DND-41 (cell line): ENCODE data around the gene EMC8.

Experiments
- ATAC-seq: fragments of 200-7000 bp; cut with Tn5 transposase; 3 replicates; pipeline ENCODE4 v1.9.1; 2021; ENCODE audit warnings: low read depth; ENCODE audit not compliant: insufficient read depth
- DNase-seq: peaks from one replicate; pipeline ENCODE4 v3.0.0-alpha.2; 2020
- H2AFZ ChIP-seq: 2 replicates; pipeline ENCODE4 v1.6.0; 2012; ENCODE audit warnings: low read depth, low read length
- H3K27ac ChIP-seq: 2 replicates; pipeline ENCODE4 v1.5.1; 2012; ENCODE audit warnings: low read length, inconsistent platforms
- H3K27me3 ChIP-seq: fragments of 200-600 bp; sonication (generic); 2 replicates; pipeline ENCODE4 v1.6.0; 2012; ENCODE audit warnings: low read length, mild to moderate bottlenecking, inconsistent platforms; ENCODE audit not compliant: insufficient read depth, poor library complexity
- H3K36me3 ChIP-seq: 2 replicates; pipeline ENCODE4 v1.5.1; 2012; ENCODE audit warnings: low read length, inconsistent platforms; ENCODE audit not compliant: insufficient read depth
- H3K4me1 ChIP-seq: 2 replicates; pipeline ENCODE4 v1.5.1; 2012; ENCODE audit warnings: mild to moderate bottlenecking, low read length; ENCODE audit not compliant: insufficient read depth
- H3K4me2 ChIP-seq: 2 replicates; pipeline ENCODE4 v1.6.0; 2012; ENCODE audit warnings: mild to moderate bottlenecking, moderate library complexity, low read length, inconsistent platforms; ENCODE audit not compliant: insufficient read depth
- H3K4me3 ChIP-seq, 2 experiments: fragments of 200-600 bp in 1 of 2; shearing (Covaris generic) in 1 of 2; 2 replicates each; pipeline ENCODE4 v1.5.1; 2012 to 2016; ENCODE audit warnings: inconsistent platforms in 2 of 2, low read length in 2 of 2, mild to moderate bottlenecking in 2 of 2, low read depth in 1 of 2, moderate library complexity in 1 of 2
- H3K79me2 ChIP-seq: 2 replicates; pipeline ENCODE4 v1.6.0; 2012; ENCODE audit warnings: low read length, inconsistent platforms; ENCODE audit not compliant: insufficient read depth
- H3K9ac ChIP-seq: 2 replicates; pipeline ENCODE4 v1.6.0; 2012; ENCODE audit warnings: low read depth, mild to moderate bottlenecking, inconsistent platforms, low read length, moderate library complexity
- H3K9me3 ChIP-seq: 2 replicates; pipeline ENCODE4 v1.5.1; 2012; ENCODE audit warnings: low read length, moderate library complexity, mild to moderate bottlenecking, inconsistent platforms; ENCODE audit not compliant: insufficient read depth, severe bottlenecking
- H4K20me1 ChIP-seq: 2 replicates; pipeline ENCODE4 v1.6.0; 2012; ENCODE audit warnings: low read length; ENCODE audit not compliant: insufficient read depth
- CTCF ChIP-seq: IDR thresholded peaks from 2 replicates; pipeline ENCODE4 v1.5.1; 2012; ENCODE audit warnings: borderline replicate concordance, low read length, moderate library complexity, mild to moderate bottlenecking; ENCODE audit not compliant: poor library complexity, severe bottlenecking; ENCODE audit errors: extremely low read depth
- EZH2 ChIP-seq: IDR thresholded peaks from 3 replicates; pipeline ENCODE4 v1.6.1; 2012; ENCODE audit warnings: borderline replicate concordance, low read depth, mild to moderate bottlenecking, moderate library complexity, low read length, inconsistent platforms; ENCODE audit not compliant: severe bottlenecking

EMC8 gene

GRCh38 chr16:85796599-85796998 is 2.7 kb downstream of the EMC8 start:
- H3K27ac ChIP-seq: no peak overlapping the region
- H3K9me3 ChIP-seq: no peaks in the 10 kb centered on the region
- no peak overlapping the region for H2AFZ ChIP-seq
- H3K4me2 ChIP-seq: peak overlapping the region; percentile 93; the same call in 1 of the 2 replicates
- peaks cover 66% of the 10 kb centered on the region for H3K36me3 ChIP-seq
- TF ChIP-seq CTCF: no peak
- no peak for TF ChIP-seq EZH2
- no peak for ATAC-seq
- no peaks in the 10 kb centered on the region for H3K27me3 ChIP-seq
- H4K20me1 ChIP-seq: peaks cover 71% of the 10 kb centered on the region
- no peak for DNase-seq
- H3K4me1 ChIP-seq: peaks cover 49% of the 10 kb centered on the region
- peaks cover 99% of the 10 kb centered on the region for H3K79me2 ChIP-seq
- no peak overlapping the region for H3K9ac ChIP-seq
- H3K4me3 ChIP-seq: no peak overlapping the region

- no peaks in the 10 kb centered on the region for H3K27me3 ChIP-seq
- H4K20me1 ChIP-seq: peaks cover 72% of the 10 kb centered on the region
- H3K79me2 ChIP-seq: peaks cover 99% of the 10 kb centered on the region
- TF ChIP-seq CTCF (no peak), EZH2 (no peak)
- peak overlapping the region; percentile 93; the same call in 1 of the 2 replicates for H3K4me2 ChIP-seq
- no peak for DNase-seq
- H3K36me3 ChIP-seq: peaks cover 66% of the 10 kb centered on the region
- no peak overlapping the region for H3K27ac ChIP-seq
- no peak overlapping the region for H3K9ac ChIP-seq
- no peak for ATAC-seq
- H2AFZ ChIP-seq: no peak overlapping the region
- H3K4me1 ChIP-seq: peaks cover 44% of the 10 kb centered on the region
- no peaks in the 10 kb centered on the region for H3K9me3 ChIP-seq
- no peak overlapping the region for H3K4me3 ChIP-seq
These were observed 3.2 kb downstream of the EMC8 start for GRCh38 chr16:85796152-85796551.

GRCh38 chr16:85794696-85795095 is 4.6 kb downstream of the EMC8 start:
- H2AFZ ChIP-seq: no peak overlapping the region
- H3K4me3 ChIP-seq: no peak overlapping the region
- no peak overlapping the region for H3K27ac ChIP-seq
- H3K9me3 ChIP-seq: no peaks in the 10 kb centered on the region
- no peak for ATAC-seq
- no peaks in the 10 kb centered on the region for H3K27me3 ChIP-seq
- H3K9ac ChIP-seq: no peak overlapping the region
- H4K20me1 ChIP-seq: peaks cover 73% of the 10 kb centered on the region
- peaks cover 33% of the 10 kb centered on the region for H3K4me1 ChIP-seq
- DNase-seq: no peak
- peaks cover 99% of the 10 kb centered on the region for H3K79me2 ChIP-seq
- H3K36me3 ChIP-seq: peaks cover 68% of the 10 kb centered on the region
- TF ChIP-seq EZH2 (no peak), CTCF (no peak)
- no peak overlapping the region for H3K4me2 ChIP-seq

- Histone ChIP-seq H3K4me1 (peaks cover 33% of the 10 kb centered on the region), H2AFZ (no peak overlapping the region), H3K27me3 (no peaks in the 10 kb centered on the region), H3K9me3 (no peaks in the 10 kb centered on the region), H3K27ac (no peak overlapping the region), H3K4me2 (no peak overlapping the region), H3K79me2 (peaks cover 97% of the 10 kb centered on the region), H4K20me1 (peaks cover 70% of the 10 kb centered on the region), H3K4me3 (no peak overlapping the region), H3K9ac (no peak overlapping the region), H3K36me3 (peaks cover 74% of the 10 kb centered on the region)
- no peak for TF ChIP-seq CTCF
- no peak for TF ChIP-seq EZH2
- ATAC-seq (no peak), DNase-seq (no peak)
These were observed 5.6 kb downstream of the EMC8 start for GRCh38 chr16:85793662-85794298.
